ENCODE data around the gene PLEKHG3. TPM values are rescaled to one million over a fixed set of nuclear protein-coding genes. Genes with fewer than 3 reads are reported as not detected.

Gene PLEKHG3
- total RNA-seq, 1 experiment from 2014 or later = 20.2 TPM

- Histone ChIP-seq H3K36me3 (no peaks in the 10 kb centered on the region), H3K9me3 (no peaks in the 10 kb centered on the region), H3K4me3 (no peak overlapping the region), H3K27me3 (no peaks in the 10 kb centered on the region)
- DNase-seq = no peak
Measured at GRCh38 chr14:64773046-64773445, 68.8 kb downstream of the PLEKHG3 start.

- Histone ChIP-seq H3K4me3 (no peak overlapping the region), H3K36me3 (no peaks in the 10 kb centered on the region), H3K27me3 (no peaks in the 10 kb centered on the region), H3K9me3 (no peaks in the 10 kb centered on the region)
- DNase-seq = no peak
Measured at GRCh38 chr14:64773577-64773976, 69.4 kb downstream of the PLEKHG3 start.

GRCh38 chr14:64774272-64774671 is 70.0 kb downstream of the PLEKHG3 start:
- Histone ChIP-seq H3K36me3 (no peaks in the 10 kb centered on the region), H3K4me3 (no peak overlapping the region), H3K9me3 (no peaks in the 10 kb centered on the region), H3K27me3 (no peaks in the 10 kb centered on the region)
- DNase-seq = no peak

GRCh38 chr14:64775081-64775777 is 71.0 kb downstream of the PLEKHG3 start:
- H3K4me3 ChIP-seq = no peak overlapping the region

GRCh38 chr14:64777461-64777860 is 73.2 kb downstream of the PLEKHG3 start:
- no peaks in the 10 kb centered on the region for H3K36me3 ChIP-seq
- DNase-seq = no peak
- H3K27me3 ChIP-seq = no peaks in the 10 kb centered on the region
- H3K4me3 ChIP-seq = no peak overlapping the region
- no peaks in the 10 kb centered on the region for H3K9me3 ChIP-seq

More at GRCh38 chr14:64775081-64775777, 71.0 kb downstream of the PLEKHG3 start:
- no peak for DNase-seq
- Histone ChIP-seq H3K36me3 (no peaks in the 10 kb centered on the region), H3K9me3 (no peaks in the 10 kb centered on the region), H3K27me3 (no peaks in the 10 kb centered on the region)

- H3K36me3 ChIP-seq = no peaks in the 10 kb centered on the region
- H3K27me3 ChIP-seq = no peaks in the 10 kb centered on the region
- H3K9me3 ChIP-seq = no peaks in the 10 kb centered on the region
- H3K4me3 ChIP-seq = no peak overlapping the region
- DNase-seq = no peak
Measured at GRCh38 chr14:64778104-64778754, 74.0 kb downstream of the PLEKHG3 start.

GRCh38 chr14:64779472-64779871 is 75.2 kb downstream of the PLEKHG3 start:
- no peaks in the 10 kb centered on the region for H3K27me3 ChIP-seq
- no peaks in the 10 kb centered on the region for H3K36me3 ChIP-seq
- no peaks in the 10 kb centered on the region for H3K9me3 ChIP-seq
- DNase-seq = no peak
- H3K4me3 ChIP-seq = no peak overlapping the region

- Histone ChIP-seq H3K27me3 (no peaks in the 10 kb centered on the region), H3K36me3 (no peaks in the 10 kb centered on the region), H3K9me3 (no peaks in the 10 kb centered on the region), H3K4me3 (no peak overlapping the region)
- DNase-seq = no peak
Measured at GRCh38 chr14:64782196-64782595, 78.0 kb downstream of the PLEKHG3 start.

- Histone ChIP-seq H3K36me3 (no peaks in the 10 kb centered on the region), H3K4me3 (no peak overlapping the region), H3K9me3 (no peaks in the 10 kb centered on the region), H3K27me3 (no peaks in the 10 kb centered on the region)
- DNase-seq = no peak
Measured at GRCh38 chr14:64784006-64784405, 79.8 kb downstream of the PLEKHG3 start.

- Histone ChIP-seq H3K4me3 (no peak overlapping the region), H3K36me3 (no peaks in the 10 kb centered on the region), H3K9me3 (no peaks in the 10 kb centered on the region), H3K27me3 (no peaks in the 10 kb centered on the region)
- peak; percentile 65 for DNase-seq
Measured at GRCh38 chr14:64786296-64787149, 82.3 kb downstream of the PLEKHG3 start.

GRCh38 chr14:64787619-64788018 is 83.4 kb downstream of the PLEKHG3 start:
- no peaks in the 10 kb centered on the region for H3K27me3 ChIP-seq
- H3K9me3 ChIP-seq = no peaks in the 10 kb centered on the region
- no peak overlapping the region for H3K4me3 ChIP-seq
- no peak for DNase-seq
- no peaks in the 10 kb centered on the region for H3K36me3 ChIP-seq

GRCh38 chr14:64788706-64789105 is 84.5 kb downstream of the PLEKHG3 start:
- peak; percentile 68 for DNase-seq
- Histone ChIP-seq H3K4me3 (no peak overlapping the region), H3K27me3 (no peaks in the 10 kb centered on the region), H3K36me3 (no peaks in the 10 kb centered on the region), H3K9me3 (no peaks in the 10 kb centered on the region)

- no peaks in the 10 kb centered on the region for H3K36me3 ChIP-seq
Measured at GRCh38 chr14:64789696-64790095, 85.5 kb downstream of the PLEKHG3 start.

GRCh38 chr14:64790478-64790877 is 86.3 kb downstream of the PLEKHG3 start:
- no peak for DNase-seq
- Histone ChIP-seq H3K27me3 (no peaks in the 10 kb centered on the region), H3K9me3 (no peaks in the 10 kb centered on the region), H3K4me3 (no peak overlapping the region), H3K36me3 (no peaks in the 10 kb centered on the region)

More at GRCh38 chr14:64789696-64790095, 85.5 kb downstream of the PLEKHG3 start:
- no peak for DNase-seq
- no peaks in the 10 kb centered on the region for H3K9me3 ChIP-seq
- H3K27me3 ChIP-seq = no peaks in the 10 kb centered on the region
- no peak overlapping the region for H3K4me3 ChIP-seq

- Histone ChIP-seq H3K36me3 (no peaks in the 10 kb centered on the region), H3K9me3 (no peaks in the 10 kb centered on the region), H3K27me3 (no peaks in the 10 kb centered on the region), H3K4me3 (no peak overlapping the region)
- no peak for DNase-seq
Measured at GRCh38 chr14:64792231-64792630, 88.0 kb downstream of the PLEKHG3 start.

- H3K27me3 ChIP-seq = no peaks in the 10 kb centered on the region
- H3K36me3 ChIP-seq = no peaks in the 10 kb centered on the region
Measured at GRCh38 chr14:64792871-64793560, 88.8 kb downstream of the PLEKHG3 start.

GRCh38 chr14:64795211-64795610 is 91.0 kb downstream of the PLEKHG3 start:
- no peak for DNase-seq
- Histone ChIP-seq H3K27me3 (no peaks in the 10 kb centered on the region), H3K4me3 (no peak overlapping the region)

More at GRCh38 chr14:64792871-64793560, 88.8 kb downstream of the PLEKHG3 start:
- no peak for DNase-seq
- Histone ChIP-seq H3K9me3 (no peaks in the 10 kb centered on the region), H3K4me3 (no peak overlapping the region)

More at GRCh38 chr14:64795211-64795610, 91.0 kb downstream of the PLEKHG3 start:
- Histone ChIP-seq H3K9me3 (no peaks in the 10 kb centered on the region), H3K36me3 (no peaks in the 10 kb centered on the region)

Data from MG63 (cell line).